ENCODE measurements around the gene FAM193B.

FAM193B gene

GRCh38 chr5:177512736-177513380 lies 41.5 kb downstream of the FAM193B start:
- no peak for DNase-seq

- DNase-seq = no peak
These were observed 42.3 kb downstream of the FAM193B start for GRCh38 chr5:177511796-177512675.

DNA sequence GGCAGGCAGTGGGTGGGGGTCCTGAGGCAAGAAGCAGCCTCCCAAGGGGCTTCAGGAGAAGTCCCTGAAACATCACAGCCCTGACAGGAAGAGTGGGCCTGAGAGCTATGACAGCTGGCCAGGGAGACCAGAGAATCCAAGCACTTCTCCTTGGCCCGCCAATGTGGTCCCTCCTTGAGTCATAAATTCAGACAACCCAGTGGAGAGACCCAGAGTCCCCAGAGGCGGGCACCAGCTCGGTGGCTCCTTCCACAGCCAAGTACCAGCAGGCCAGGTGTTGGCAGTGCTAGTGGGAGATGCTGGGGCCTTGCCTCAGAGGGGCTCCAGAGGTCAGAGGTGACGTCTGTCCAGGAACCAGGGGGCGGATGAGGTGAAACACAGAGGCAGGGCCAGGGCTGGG lies 43.2 kb downstream of the FAM193B start:
- no peak for DNase-seq

DNA sequence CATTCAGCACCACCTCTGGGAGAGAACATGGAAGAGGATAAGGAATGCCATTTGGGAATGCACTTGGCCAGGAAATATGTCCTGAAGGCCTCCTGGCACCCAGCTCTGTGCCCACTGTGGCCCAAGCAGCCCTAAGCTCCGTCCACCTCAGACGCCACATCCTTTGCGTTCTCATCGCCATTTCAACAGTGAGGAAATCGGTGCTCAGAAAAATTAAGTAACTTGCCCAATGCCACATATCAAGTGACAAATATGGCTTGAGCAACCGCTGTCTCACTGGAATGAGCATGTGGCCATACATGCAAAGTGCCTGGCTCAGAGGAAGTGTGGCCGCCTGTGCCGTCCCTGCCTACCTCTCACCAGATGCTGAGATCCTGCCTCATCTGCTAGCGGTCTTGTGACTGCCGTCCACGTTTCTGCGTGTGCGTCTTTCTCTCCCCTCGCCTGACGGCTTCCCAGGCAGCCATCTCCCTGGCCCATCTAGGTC lies 43.8 kb downstream of the FAM193B start:
- peak; percentile 20 for DNase-seq

DNA sequence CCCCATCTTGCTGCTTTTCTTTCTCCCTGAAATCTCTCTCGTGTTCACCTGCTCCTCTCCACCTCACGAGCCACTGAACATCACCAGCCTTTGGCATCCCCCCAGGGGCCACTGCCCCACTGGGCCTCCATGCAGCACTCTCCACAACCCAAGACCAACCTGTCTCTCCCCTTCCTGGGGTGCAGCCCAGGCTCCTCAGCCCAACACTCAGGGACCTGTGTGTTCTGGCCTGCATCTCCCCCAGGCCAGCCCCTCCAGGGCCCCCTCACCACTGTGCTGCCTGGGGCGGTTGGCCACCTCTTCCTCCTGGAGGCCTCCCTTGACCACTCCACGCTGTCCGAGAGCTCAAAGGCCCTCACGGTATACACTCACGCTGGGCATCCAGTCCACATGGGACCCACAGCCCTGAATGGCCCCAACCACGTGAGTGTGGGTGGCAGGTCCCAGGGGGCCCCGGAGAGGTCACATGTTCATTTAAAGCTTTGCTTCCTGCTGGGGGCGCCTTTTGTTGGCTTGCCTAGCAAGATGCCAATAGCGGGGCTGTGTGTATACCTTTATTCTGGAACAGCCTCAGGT lies 44.3 kb downstream of the FAM193B start:
- no peak for DNase-seq

DNA sequence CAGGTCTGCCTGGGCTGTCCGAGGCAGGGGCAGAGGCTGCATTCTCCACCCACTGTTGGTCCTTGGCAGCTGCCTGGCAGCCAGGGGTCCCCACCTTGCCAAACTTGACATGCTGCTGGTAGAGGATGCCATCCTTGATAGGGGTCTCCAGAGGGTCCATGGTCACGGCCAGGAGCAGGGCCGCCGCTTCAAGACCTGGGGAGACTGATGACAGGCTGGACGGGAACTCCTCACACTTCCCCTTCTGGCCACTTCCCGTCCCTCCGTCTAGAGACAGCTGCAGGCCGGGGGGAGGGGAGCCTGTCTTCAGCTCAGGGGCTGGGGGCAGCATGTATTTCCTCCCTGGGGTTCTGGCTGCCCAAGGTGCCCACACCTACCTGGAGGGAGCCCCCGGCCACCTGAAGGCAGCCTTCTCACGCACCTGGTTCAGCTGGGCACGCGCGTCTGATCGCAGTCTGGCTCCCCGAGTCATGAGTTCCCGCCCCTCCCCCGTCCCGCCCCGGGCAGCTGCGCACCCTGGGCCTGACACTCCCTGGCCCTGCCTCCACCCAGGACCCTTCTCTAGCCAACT lies 44.9 kb downstream of the FAM193B start, which contains the start of gene DOK3:
DOK3 (minus strand) TSS at position 446 of the 571 bp plus-strand sequence; CDS start at position 160, 286 bp downstream.
- DNase-seq = no peak

- DNase-seq = no peak
These were observed 45.5 kb downstream of the FAM193B start for GRCh38 chr5:177508837-177509236.

GRCh38 chr5:177508221-177508611 lies 46.1 kb downstream of the FAM193B start:
- no peak for DNase-seq

DNA sequence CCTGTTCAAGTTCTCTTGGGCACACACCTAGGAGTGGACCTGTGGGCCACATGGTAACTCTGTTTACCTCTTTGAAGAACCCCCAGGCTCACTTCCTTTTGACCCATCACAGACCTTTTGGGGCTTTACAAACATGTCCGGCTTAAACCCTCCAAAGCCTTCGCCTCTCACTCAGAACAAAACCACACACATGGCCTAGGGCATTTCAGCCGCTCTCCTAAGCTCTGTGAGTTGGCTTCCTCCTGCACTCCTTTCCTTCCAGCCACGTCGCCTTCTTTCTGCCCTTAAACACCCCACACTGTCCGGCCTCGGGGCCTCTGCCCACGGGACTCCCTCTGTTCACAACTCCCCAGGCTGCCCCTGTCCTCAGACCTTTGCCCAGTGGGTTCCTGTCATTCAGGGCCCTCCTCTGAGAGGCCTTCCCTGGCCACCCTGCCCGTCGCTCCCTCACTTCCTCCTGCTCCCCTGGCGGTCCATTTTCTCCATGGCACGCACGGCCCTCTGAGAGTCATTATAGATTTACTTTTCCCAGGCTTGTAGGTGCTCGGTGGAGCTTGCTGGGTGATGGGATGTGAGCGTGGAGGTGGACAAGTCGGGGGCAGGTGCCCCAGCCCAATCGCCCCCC lies 46.7 kb downstream of the FAM193B start:
- no peak for DNase-seq

DNA sequence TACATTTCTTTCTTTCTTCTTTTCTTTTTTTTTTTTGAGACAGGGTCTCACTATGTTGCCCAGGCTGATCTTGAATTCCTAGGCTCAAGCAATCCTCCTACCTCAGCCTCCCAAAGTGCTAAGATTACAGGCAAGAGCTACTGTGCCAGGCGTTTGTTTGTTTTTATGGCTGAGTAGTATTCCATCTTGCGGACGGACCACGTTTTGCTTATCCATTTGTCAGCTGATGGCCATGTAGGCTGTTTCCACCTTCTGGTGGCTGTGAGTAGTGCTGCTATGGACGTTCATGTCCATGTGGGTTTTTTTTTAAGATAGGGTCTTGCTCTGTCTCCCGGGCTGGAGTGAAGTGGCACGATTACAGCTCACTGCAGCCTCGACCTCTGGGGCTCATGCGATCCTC lies 47.2 kb downstream of the FAM193B start:
- DNase-seq = no peak

DNA sequence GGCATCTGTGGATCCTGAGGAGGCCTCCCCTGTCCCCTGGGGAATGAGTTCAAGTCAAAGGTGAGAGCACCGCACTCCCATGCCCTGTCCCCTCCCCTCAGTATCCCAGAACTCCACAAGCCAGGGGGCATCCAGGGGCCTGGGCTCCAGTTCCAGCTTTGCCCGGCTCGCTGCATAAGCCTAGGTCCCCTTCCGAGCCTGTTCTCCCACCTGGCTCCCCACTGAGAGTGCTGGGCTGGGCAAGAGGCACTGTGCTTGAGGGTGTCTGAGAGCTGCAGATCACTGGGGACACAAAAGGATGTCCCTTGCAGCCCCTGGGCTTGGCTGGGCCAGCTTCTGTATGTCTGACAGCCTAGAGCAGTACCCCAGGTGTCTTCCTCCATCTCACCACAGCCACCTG lies 49.3 kb downstream of the FAM193B start:
- DNase-seq = no peak

DNA sequence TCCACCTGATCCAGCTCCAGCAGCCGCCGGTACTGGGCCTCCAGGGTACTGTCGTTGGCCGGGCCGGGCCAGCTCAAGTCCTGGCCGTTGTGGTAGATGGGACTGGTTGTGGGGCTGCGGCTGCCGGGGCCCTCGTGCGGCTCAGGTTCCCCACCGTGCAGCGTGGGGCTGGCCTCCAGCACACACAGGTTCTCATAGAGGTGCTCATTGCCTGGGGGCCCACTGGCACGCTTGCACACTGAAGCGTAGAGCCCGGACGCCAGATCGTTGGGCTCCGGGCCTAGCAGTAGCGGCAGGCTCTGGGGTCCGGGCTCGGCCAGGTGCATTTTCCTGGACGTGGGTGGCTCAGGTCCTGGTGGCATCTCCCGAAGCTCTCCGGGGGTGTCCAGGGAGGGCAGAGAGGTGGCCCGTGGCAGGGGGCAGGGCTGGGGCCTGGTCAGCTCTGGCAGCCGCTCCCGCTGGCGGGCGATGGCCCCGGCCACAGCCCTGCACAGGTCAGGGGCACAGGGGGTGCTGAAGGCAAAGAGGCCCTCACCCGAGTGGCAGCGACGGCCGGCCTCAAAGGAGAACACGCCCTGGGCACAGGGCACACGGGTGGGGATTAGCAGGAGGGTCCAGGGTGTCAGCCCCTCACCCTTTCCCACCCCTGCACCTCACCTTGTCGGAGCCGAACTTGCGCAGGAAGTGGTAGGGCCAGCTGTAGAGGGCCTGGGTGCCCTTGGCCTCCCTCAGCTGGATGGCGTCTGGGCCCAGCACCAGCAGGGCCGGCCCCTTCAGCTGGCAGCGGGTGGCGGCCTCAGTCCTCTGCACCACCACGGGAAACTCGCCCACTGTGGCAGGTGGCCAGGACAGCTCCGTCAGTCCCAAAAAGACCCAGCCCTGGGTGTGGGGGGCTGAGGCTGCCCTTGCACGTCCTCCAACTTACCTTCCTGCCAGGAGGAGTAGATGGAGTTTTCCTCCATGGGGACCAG lies 50.0 kb downstream of the FAM193B start:
- DNase-seq = no peak

DNA sequence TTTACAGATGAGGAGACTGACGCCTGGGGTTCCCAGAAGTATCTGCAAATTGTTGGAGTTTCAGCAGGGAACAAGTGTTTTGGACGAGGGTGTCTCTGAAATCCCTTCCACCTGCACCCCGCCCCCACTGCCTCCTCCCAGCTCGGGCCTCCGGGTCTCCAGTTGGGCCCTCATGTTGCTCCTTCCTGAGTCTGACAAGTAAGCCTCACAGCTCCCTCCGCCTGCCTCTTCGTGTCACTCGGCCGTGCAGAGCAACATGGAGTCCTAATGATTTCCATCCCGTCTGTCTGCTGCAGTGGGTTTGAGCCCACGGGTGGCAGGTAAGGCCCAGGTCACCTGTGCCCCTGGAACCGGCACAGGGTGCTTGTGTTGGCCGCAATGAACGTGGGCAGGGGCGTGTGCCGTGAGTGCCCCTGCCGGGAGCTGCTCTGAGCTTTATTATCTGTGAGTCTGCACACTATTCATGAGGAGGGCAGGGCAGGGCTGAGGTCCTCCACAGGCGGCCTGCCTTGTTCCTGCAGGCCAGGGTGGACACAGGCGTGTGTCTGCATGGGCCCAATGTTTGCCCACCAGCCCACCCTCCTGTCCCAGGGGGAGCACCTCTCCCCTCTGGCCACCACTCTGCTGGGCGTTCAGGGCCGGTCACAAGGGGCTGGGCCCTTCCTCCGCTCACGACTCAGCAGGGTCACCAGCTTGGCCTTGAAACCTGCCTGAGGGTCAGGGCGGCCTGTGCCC lies 50.8 kb downstream of the FAM193B start:
- DNase-seq = no peak

DNA sequence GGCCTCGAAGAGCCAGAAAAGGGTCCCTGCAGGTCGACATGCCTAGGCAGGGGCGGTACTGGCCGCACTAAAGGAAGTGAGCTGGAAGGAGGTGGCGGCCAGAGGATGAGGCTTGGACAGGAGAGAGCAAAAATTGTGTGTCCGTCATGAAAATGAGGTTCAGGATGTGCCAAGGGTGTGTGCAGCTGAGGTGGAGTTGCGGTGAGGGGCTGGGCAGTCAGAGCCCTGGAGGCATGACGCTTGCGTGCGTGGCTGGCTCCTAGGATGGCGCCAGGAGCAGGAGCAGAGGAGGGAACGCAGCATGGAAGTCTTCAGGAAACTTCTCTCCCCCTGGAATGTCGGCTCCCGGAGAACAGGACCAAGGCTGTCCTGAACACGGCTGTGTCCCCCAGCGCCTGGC lies 51.5 kb downstream of the FAM193B start:
- DNase-seq = no peak

GRCh38 chr5:177501874-177502678 lies 52.3 kb downstream of the FAM193B start:
- DNase-seq = no peak

GRCh38 chr5:177500685-177501522 lies 53.5 kb downstream of the FAM193B start:
- DNase-seq = peak; percentile 81

- no peak for DNase-seq
These were observed 54.5 kb downstream of the FAM193B start for GRCh38 chr5:177499842-177500241.

- no peak for DNase-seq
These were observed 56.2 kb downstream of the FAM193B start for GRCh38 chr5:177498013-177498787.
